ENCODE data around the gene RALGPS1. TPM values are rescaled to one million over a fixed set of nuclear protein-coding genes. Genes with fewer than 3 reads are reported as not detected.

Gene RALGPS1
- total RNA-seq, 2 experiments from 2014 or later, result 1.9 to 2.2 TPM

DNA sequence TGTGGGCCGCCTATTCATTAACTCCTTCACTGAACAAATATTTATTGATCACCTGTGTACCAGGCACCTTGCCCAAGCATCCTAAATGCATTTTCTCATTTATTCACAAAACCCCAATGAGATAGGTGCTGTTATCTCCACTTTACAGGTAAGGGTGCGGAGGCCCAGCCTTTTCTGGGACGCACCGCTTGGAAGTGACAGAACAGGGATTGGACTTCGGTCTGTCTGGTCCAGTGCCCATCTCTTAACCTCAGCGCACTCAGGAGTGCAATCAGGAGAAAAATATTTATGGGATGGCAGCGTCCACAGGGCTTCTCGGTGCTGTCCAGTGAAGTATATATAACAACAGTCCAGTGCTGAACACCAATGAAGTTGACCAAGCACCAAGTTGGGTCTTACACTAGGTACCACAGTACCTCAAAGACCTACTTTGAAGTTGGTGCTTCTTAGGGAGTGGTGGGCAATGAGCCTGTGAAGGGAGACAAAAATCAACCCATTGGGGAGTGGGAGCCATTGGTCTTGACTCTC lies 331.1 kb downstream of the RALGPS1 start:
- Mint-ChIP-seq H3K27ac (no peak overlapping the region), H3K9me3 (no peaks in the 10 kb centered on the region), H3K27me3 (peaks cover 7% of the 10 kb centered on the region), H3K4me3 (peak overlapping the region; percentile 84), H3K4me1 (ENCODE audit: low read depth) (peaks cover 4% of the 10 kb centered on the region), H3K36me3 (ENCODE audit: low read depth) (no peaks in the 10 kb centered on the region)
- TF ChIP-seq, protein P1, sequence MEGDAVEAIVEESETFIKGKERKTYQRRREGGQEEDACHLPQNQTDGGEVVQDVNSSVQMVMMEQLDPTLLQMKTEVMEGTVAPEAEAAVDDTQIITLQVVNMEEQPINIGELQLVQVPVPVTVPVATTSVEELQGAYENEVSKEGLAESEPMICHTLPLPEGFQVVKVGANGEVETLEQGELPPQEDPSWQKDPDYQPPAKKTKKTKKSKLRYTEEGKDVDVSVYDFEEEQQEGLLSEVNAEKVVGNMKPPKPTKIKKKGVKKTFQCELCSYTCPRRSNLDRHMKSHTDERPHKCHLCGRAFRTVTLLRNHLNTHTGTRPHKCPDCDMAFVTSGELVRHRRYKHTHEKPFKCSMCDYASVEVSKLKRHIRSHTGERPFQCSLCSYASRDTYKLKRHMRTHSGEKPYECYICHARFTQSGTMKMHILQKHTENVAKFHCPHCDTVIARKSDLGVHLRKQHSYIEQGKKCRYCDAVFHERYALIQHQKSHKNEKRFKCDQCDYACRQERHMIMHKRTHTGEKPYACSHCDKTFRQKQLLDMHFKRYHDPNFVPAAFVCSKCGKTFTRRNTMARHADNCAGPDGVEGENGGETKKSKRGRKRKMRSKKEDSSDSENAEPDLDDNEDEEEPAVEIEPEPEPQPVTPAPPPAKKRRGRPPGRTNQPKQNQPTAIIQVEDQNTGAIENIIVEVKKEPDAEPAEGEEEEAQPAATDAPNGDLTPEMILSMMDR (IDR thresholded peaks at IDR 0.05), result no peak
- CTCF ChIA-PET, result interaction anchor here (1.2 kb wide), 1 partner anchor 31 kb away, joined by 5 read pairs; no protein-coding TSS in a partner anchor
- ATAC-seq (no peak), DNase-seq (no peak)
- intact Hi-C loops (cut with micrococcal nuclease), result no loop called here
- POLR2A ChIA-PET, result interaction anchor here (1.1 to 1.5 kb wide), 2 partner anchors 16 to 206 kb away, joined by 6 read pairs; partner anchors contain the start of genes LRSAM1 and RPL12

- Mint-ChIP-seq H3K27ac (no peak overlapping the region), H3K9me3 (no peaks in the 10 kb centered on the region), H3K27me3 (peaks cover 9% of the 10 kb centered on the region), H3K36me3 (ENCODE audit: low read depth) (no peaks in the 10 kb centered on the region), H3K4me3 (no peak overlapping the region), H3K4me1 (ENCODE audit: low read depth) (peaks cover 4% of the 10 kb centered on the region)
- ChIA-PET CTCF (no interaction called here), POLR2A (interaction anchor here (0.5 kb wide), 1 partner anchor 114 kb away, joined by 3 read pairs; no protein-coding TSS in a partner anchor)
- intact Hi-C loops (cut with micrococcal nuclease), result no loop called here
- DNase-seq (no peak), ATAC-seq (no peak)
- TF ChIP-seq, protein P1 (IDR thresholded peaks at IDR 0.05), result no peak
Measured at GRCh38 chr9:127248241-127248640, 333.7 kb downstream of the RALGPS1 start.

DNA sequence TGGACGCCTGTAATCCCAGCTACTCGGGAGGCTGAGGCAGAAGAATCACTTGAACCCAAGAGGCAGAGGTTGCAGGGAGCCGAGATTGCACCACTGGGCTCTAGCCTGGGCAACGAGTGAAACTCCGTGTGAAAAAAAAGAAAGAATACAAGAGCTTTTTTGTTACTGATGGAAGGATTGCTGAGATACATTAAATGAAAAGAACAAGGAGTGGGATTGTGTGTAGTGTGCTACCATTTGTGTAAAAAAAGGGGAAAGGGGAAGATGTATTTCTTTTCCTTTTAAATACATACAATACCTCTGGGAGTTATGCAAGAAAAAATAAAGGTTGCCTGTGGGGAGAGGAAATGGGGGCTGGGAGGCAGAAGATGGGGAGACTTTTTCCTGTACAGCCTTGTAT lies 335.3 kb downstream of the RALGPS1 start:
- CTCF ChIA-PET, result no interaction called here
- peaks cover 8% of the 10 kb centered on the region for H3K27me3 Mint-ChIP-seq
- ATAC-seq (no peak), DNase-seq (no peak)
- H3K27ac Mint-ChIP-seq, result no peak overlapping the region
- TF ChIP-seq, protein P1 (IDR thresholded peaks at IDR 0.05), result no peak
- H3K4me3 Mint-ChIP-seq, result no peak overlapping the region
- peaks cover 2% of the 10 kb centered on the region for H3K4me1 Mint-ChIP-seq (ENCODE audit: low read depth)
- H3K36me3 Mint-ChIP-seq (ENCODE audit: low read depth), result no peaks in the 10 kb centered on the region
- intact Hi-C loops (cut with micrococcal nuclease), result no loop called here
- POLR2A ChIA-PET, result no interaction called here
- no peaks in the 10 kb centered on the region for H3K9me3 Mint-ChIP-seq

GRCh38 chr9:127250896-127251391 lies 336.4 kb downstream of the RALGPS1 start:
- Mint-ChIP-seq H3K4me3 (no peak overlapping the region), H3K27ac (no peak overlapping the region), H3K36me3 (ENCODE audit: low read depth) (no peaks in the 10 kb centered on the region), H3K9me3 (no peaks in the 10 kb centered on the region), H3K4me1 (ENCODE audit: low read depth) (no peaks in the 10 kb centered on the region), H3K27me3 (peaks cover 7% of the 10 kb centered on the region)
- CTCF ChIA-PET, result interaction anchor here (0.7 kb wide), 1 partner anchor 15 kb away, joined by 3 read pairs; no protein-coding TSS in a partner anchor
- TF ChIP-seq, protein P1 (IDR thresholded peaks at IDR 0.05), result no peak
- DNase-seq (no peak), ATAC-seq (no peak)
- intact Hi-C loops (cut with micrococcal nuclease), result no loop called here
- POLR2A ChIA-PET, result no interaction called here

DNA sequence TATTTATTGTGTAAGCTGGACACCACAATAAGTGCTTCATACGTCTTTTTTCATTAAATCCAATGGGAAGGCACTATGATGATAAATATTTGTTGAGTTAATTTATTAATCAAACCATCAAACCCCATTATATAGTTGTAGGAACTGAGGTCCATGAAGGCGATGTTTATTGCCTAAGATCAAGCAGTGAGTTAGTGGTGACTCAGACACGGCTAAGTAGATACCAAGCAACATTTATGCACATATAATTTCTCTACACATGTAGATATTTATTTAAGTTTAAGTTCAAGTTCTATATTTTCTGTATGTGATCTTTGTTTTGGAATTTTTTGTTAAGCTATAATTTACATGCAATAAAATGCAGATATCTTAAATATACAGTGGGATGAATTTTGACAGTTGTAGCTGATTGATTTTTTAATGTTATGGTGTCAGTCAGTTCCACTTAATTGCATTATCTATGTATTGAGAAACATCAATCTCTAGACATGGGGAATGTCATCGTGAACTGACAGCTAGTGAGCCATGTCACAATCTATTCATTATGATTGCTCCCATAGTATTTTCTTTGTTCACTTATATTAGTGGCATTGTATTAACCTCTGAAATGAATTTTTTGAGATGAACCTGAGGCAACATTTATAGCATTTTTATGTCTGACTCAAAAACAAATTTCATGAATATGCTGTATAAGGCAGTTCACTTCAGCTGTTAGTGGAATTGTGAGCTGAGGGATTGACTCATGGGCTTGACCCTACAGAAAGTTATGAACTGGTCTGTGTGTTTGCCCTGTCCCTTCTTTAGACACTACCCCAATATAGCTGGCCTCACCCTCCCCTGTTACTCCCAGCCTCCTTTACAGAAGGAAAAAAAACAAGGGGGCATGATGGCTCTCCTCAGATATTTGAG lies 338.1 kb downstream of the RALGPS1 start:
- POLR2A ChIA-PET, result interaction anchor here (0.6 kb wide), 1 partner anchor 285 kb away, joined by 3 read pairs; no protein-coding TSS in a partner anchor
- Mint-ChIP-seq H3K36me3 (ENCODE audit: low read depth) (no peaks in the 10 kb centered on the region), H3K27me3 (peaks cover 4% of the 10 kb centered on the region), H3K27ac (no peak overlapping the region), H3K4me1 (ENCODE audit: low read depth) (no peaks in the 10 kb centered on the region), H3K4me3 (no peak overlapping the region), H3K9me3 (no peaks in the 10 kb centered on the region)
- CTCF ChIA-PET, result no interaction called here
- TF ChIP-seq, protein P1 (IDR thresholded peaks at IDR 0.05), result no peak
- ATAC-seq (no peak), DNase-seq (no peak)
- intact Hi-C loops (cut with micrococcal nuclease), result no loop called here
